SK-N-SH treated with all-trans-retinoic acid at 6 μM for 48 hours (cell line): Measurements from ENCODE around the gene HES5.

Experiments used
- CREB5 ChIP-seq: fragments of 250-450 bp; sonication (Bioruptor Pico); IDR thresholded peaks from 2 replicates; pipeline ENCODE4 v1.5.1; 2020; ENCODE audit warnings: low read depth, mild to moderate bottlenecking, moderate library complexity
- CSDC2 ChIP-seq: fragments of 250-450 bp; sonication (Bioruptor Pico); IDR thresholded peaks from 2 replicates; pipeline ENCODE4 v1.5.0; 2020; ENCODE audit warnings: mild to moderate bottlenecking, moderate library complexity
- ISL1 ChIP-seq: fragments of 250-450 bp; sonication (Bioruptor Pico); IDR thresholded peaks from 2 replicates; pipeline ENCODE4 v2.1.2; 2022; ENCODE audit warnings: mild to moderate bottlenecking, moderate library complexity
- PATZ1 ChIP-seq: fragments of 250-450 bp; sonication (Bioruptor Pico); IDR thresholded peaks from 2 replicates; pipeline ENCODE4 v1.8.0; 2020; ENCODE audit warnings: mild to moderate bottlenecking, moderate library complexity, borderline replicate concordance
- ZFP30 ChIP-seq: fragments of 450-650 bp; formaldehyde crosslinking; IDR thresholded peaks from 2 replicates; pipeline ENCODE4 v1.5.0; 2022; ENCODE audit warnings: mild to moderate bottlenecking, moderate library complexity

GRCh38 chr1:2553871-2554620 is 24.0 kb upstream of the HES5 start:
- TF ChIP-seq CSDC2 (CRISPR knock-in tag) (no peak), ISL1 (CRISPR knock-in tag) (no peak), PATZ1 (no peak), ZFP30 (CRISPR knock-in tag) (no peak), CREB5 (CRISPR knock-in tag) (no peak)
